HG03571 (cell line): Measurements from ENCODE around the gene SMARCA2.
"Not testable (repeated sequence)": the region's sequence is repeated elsewhere in the genome, so short reads cannot be mapped to it uniquely, and the experiment has no call there.

Experiments
- ATAC-seq: cut with Tn5 transposase; IDR thresholded peaks from one replicate; pipeline ENCODE4 v1.9.1; 2021; ENCODE audit not compliant: unreplicated experiment

Gene SMARCA2

DNA sequence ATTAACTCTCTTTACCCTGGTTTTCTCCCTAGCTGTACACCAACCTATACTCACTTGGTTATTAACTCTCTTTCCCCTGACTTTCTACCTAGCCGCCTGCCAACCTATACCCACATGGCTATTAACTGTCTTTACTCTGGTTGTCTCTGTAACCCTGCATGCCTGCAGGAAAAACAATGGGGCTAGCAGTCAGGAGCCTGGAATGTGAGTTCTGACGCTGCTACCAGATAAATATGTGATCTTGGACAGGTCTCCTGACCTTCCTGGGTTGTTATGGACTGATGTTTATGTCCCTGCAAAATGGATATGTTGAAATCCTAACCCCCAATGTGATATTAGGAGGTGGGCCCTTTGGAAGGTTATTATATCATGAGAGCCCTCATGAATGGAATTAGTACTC, 119.2 kb downstream of the SMARCA2 start:
- ATAC-seq = no peak

DNA sequence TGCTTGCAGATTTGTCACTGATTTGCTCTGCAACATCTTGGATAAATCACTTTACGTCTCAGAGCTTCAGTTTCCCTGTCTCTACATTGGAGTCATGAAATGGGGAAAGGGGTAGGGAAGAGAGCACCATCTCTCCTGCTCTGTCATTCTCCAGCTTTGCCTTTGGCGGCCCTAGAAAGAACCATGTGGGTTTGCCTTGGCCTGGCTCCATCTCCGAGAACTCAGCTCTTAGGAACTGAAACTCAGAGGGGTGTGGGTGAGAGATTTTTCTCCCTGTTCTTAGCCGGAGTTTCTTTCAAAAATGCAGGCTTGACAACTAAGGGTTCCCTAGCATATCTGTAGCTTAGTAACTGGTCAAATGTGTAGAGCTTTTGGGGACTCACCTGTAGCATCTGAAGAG, 123.5 kb downstream of the SMARCA2 start:
- ATAC-seq = no peak

DNA sequence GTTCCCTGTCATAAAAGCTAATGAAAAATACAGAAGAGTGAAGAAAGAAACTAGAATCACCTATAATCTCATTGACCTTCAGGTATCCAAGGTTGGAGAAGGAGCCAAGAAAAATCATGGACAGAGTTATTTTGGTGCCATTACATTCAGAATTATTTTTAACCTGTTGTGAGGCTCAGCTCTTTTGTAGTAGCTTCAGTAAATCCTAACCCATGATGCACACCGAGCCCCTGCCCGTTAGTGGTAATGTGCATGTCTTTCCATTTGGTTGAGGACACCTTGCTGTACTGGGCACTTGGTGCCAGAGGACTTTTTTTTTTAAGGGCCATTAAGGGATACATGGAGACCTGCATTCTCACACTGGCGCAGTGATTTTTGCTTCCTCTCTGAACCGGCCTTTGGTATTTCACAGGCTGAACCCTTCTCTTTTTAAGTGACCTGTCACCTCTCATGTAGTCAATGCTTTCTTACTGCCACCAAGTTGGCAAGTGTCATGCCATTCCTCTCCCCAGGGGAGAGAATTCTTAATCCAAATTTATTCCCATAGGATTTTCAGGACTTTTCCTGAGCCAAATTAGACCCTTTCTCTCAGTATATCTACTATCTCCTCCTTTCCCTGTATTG, 125.6 kb downstream of the SMARCA2 start:
- ATAC-seq = no peak

DNA sequence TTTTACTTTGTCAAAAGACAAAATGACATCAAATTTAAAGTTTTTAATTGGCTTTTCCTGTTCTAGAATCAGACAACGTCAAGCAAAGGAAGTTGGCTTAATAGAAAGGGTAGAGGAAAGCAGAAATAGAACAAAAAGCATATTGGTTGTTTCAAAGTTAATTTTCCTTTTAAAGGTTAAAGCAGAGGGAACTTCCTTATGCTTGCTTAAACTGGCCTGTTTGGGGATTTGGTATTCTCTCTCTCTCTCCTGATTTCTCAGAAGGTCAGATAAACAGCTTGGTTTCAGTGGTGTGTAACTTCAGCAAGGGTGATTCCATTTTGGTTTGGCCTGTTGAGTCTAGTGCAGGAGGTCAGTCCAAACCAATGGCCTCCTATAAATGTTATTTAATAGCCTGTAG, 127.1 kb downstream of the SMARCA2 start:
- ATAC-seq = no peak

DNA sequence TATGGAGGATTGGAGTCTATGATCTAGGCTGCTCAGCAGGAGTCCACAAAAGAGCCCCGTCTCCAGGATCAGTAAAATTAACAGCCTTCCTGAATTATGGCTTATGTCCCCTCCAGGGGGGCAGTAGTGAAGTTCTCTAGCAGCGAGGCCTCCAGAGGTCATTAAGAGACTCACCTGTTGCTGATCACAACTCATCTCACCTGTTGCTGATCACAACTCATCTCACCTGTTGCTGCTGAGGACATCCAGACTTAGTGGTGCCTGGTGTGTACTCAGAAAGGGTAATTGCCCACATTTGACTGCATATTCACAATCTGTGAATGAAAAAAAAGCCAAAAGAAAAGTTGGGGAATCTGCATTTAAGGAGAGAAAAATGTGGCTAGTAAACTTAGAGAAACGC, 129.5 kb downstream of the SMARCA2 start:
- ATAC-seq = no peak

DNA sequence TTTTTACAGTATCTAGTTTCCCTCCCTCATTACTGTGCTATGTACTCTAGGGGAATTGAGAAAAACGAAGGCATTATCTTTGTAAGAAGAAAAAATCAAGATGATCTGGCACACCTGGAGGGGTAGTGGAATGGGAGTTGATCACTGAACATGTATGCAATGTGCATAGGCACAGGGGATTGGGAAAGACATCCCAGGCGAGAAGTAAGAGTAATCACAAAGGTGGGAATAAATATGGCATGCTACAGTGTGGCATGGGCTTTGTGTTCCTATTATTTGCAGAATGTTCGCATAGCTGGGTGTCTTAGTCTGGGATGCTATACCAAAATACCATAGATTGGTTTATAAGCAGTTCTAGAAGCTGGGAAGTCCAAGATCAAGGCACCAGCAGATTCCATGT, 130.6 kb downstream of the SMARCA2 start:
- ATAC-seq = no peak

DNA sequence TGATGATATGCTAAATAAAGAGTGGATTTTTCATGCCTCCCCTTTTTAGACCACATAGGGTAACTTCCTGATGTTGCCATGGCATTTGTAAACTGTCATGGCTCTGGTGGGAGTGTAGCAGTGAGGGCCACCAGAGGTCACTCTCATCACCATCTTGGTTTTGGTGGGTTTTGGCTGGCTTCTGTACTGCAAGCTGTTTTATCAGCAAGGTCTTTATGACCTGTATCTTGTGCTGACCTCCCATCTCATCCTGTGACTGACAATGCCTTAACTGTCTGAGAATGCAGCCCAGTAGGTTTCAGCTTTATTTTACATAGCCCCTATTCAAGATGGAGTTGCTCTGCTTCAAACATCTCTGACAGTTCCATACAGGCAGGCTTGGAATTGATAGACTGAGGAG, 131.6 kb downstream of the SMARCA2 start:
- not testable (repeated sequence) for ATAC-seq

DNA sequence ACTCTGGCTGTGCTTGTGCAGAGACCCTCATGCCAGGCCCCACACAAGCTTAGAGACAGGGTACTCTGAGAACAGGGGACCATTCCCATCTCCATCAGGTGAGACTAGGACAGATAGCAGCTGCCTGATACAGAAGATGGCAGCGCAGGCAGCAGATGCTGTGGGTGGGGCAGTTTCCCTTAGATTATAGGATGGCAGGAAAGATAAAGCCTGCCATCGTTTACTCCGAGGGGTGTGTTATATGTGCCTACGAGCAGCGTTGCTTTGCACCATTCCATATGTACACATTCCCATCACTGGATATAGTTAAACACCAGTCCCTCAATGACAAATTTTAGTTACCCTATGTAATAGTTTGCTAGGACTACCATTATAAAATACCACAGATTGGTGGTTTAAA, 135.2 kb downstream of the SMARCA2 start:
- ATAC-seq = no peak

DNA sequence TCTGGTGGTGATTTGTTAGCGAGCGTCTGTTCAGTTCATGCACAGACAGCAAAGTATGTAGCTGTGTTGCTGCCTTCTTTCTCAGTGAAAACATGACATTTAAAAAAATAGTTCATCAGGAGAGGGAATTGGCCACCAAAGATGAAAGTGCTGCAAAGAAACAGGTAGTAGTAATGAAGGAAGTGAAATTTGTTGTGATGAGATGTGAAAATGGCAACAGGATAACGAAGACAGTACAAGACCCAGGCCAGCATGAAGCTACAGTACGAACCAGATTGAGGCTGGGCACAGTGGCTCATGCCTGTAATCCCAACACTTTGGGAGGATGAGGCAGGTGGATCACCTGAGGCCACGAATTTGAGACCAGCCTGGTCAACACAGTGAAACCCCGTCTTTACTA, 136.0 kb downstream of the SMARCA2 start:
- ATAC-seq = no peak

DNA sequence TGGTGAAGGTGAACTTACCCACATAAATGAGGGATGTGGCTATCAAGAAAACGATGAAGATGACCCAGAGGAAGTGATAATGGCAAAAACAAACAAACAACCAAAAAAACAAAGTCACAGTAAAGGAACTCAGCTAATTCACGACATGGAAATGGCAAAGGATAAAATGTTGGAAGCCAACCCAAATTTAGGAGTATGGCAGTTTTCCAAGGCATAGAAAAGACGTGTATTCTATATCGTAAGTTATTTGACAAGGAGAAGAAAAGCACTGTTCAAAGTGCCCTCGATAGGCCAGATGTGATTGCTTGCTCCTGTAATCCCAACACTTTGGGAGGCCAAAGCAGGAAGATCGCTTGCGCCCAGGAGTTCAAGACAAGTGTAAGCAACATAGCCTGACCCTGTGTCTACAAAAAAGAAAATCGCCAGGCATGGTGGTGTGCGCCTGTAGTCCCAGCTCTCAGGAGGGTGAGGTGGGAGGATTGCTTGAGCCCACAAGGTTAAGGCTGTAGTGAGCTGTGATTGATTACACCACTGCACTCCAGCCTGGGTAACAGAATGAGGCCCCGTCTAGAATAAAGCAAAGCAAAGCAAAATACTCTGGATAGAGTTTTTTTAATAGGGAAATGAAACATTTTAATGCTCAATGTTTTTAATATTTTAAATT, 138.0 kb downstream of the SMARCA2 start:
- ATAC-seq = no peak

DNA sequence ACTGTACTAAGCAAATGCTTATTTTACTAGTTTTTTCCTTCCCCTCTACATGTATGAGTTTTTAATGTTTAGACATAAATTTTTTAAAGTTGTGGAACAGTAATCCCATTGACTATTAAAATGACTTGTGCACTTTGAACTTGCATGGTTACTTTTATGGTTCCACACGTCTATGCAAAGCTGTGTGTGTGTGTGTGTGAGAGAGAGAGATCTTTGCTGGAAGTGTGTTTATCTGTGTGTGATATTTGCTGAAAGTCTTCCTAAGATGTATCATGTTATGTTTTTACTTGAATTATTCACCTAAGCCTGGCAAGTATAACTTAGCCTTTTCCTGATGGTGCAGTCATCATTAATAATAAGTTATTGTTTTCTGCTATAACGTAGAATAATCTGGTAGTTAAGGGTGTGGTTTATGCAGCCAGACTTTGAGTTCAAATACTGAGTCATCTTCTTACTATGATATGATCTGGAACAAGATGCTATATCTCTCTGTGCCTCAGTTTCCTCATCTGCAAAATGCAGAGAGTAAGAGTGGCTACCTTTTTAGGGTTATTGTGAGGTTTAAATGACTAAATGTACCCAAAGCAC, 138.6 kb downstream of the SMARCA2 start:
- ATAC-seq = no peak

DNA sequence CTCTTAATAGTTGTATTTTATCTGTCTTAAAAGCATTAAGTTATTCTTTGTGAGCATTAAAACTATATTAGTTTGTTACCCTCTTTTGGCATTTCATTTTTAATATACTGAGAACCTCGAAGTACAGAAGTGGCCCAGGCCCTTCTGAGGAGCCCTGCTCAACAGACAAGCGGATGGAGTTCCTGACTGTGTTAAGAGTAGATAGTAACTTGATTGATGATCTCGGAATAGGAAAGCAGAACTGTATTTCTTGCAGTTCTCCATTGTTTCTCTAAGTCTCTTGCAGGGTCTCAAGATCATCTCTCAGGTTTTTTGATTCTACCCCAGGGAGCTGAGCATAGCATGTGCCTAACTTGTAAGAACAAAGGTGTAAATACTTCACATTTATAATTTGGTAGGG, 139.6 kb downstream of the SMARCA2 start:
- ATAC-seq = no peak

DNA sequence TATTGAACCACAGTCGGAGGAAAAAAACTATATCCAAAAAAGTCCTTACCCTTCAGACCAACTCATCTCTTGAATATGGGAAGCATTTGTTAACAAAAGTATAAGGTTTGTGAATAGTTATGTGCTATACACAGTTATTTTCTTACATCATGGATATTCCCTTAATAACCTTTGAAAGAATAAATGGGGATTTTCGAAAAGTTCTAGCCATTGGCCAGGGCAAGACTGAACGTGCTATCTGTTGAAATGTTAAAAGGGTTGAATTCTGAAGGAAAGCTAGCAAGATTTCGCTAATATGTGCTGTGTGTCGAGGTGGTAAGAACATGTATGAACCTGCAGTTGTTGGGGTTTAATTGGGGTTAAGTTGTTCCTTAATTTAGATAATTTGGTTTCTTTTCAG, 140.8 kb downstream of the SMARCA2 start:
- no peak for ATAC-seq

DNA sequence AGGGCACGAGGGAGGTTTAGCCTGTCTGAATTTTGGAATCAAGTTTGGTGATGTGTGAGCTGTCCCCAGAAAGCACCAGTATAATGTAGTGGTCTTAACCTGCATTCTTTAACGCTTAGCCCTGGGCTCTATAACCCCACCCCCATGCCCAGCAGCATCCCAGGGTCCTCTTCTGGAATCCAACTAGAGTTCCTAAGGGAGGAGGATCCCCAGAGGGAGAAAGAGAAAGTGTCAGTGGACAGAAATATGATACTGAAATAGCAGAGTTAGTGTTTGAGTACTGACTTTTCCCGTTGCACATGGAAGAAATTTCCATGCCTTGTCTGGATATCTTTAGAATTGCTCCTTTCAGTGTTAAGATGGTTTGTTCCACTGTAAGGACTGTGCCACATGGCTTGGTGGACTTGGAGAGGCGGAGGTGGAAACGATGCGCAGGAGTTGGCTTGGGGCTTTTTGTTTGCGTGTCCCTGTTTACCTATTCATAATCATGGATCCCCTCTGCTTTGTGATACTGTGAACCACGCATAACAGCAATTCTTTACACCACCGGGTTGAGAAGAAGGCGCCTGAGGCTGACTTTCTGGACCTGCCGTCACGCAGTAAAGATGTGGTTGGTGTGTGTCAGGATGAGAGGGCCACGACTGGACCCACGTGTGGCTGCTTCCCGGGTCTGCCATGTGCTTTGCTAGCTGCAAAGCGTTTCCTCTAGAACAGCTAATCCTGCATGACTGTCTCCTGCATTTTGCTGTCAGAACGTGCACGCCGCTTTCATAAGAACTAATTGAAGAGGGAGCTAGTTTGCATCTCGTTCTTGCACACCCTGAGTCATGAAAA, 142.3 kb downstream of the SMARCA2 start:
- ATAC-seq = peak; percentile 29

DNA sequence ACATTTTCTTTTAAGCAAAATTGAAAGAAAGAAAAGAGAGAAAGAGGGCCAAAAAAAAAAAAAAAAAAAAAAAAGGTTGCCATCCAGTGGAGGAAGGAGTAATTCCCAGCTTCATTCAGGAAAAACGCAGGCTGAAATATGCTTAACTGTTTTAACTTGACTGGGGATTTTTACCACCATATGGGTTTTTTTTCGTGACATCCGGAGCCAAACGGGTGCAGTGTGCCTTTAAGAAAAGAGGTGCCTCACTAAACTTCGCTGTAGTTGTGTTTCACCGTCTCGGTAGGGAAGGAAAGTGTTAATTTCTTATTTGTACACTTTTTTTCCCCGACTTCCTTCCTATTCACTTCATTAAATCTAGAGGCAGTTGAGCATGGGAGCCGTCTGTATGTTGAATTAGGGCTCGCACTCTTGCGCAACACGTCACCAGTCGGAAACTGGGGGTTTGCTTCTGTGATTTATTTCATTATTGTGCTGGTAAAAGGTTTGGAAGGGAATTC, 143.0 kb downstream of the SMARCA2 start:
- peak; percentile 32 for ATAC-seq

DNA sequence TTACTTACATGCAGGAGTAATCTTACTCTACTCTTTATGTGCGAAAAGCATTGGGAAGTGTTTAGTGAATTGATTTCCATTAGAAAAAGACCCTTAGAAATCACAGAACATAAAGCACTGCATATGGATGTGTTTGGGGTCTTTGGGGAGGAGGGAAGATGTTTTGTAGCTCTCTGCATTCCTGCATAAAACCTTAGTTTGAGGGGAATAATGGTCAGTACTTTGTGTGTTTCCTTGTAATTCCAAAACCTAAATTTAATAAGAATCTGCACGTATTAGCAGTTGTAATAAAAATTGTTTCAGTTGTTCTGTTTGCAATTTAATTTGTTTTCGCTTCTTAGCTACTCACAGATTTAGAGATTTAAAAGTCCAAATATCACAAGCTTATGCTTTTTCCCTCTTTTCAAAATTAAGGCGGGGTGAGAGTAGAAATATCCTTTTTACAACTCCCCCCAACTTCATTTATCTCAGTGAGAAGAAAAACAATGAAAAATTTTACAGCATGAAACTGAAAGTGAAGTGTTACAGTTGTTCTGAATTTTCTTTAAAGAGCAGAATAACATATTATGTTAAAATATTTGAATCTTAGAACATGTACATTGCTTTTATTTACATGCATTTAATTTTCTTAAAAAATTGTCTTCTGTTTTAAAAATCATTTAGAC, 143.8 kb downstream of the SMARCA2 start:
- no peak for ATAC-seq

DNA sequence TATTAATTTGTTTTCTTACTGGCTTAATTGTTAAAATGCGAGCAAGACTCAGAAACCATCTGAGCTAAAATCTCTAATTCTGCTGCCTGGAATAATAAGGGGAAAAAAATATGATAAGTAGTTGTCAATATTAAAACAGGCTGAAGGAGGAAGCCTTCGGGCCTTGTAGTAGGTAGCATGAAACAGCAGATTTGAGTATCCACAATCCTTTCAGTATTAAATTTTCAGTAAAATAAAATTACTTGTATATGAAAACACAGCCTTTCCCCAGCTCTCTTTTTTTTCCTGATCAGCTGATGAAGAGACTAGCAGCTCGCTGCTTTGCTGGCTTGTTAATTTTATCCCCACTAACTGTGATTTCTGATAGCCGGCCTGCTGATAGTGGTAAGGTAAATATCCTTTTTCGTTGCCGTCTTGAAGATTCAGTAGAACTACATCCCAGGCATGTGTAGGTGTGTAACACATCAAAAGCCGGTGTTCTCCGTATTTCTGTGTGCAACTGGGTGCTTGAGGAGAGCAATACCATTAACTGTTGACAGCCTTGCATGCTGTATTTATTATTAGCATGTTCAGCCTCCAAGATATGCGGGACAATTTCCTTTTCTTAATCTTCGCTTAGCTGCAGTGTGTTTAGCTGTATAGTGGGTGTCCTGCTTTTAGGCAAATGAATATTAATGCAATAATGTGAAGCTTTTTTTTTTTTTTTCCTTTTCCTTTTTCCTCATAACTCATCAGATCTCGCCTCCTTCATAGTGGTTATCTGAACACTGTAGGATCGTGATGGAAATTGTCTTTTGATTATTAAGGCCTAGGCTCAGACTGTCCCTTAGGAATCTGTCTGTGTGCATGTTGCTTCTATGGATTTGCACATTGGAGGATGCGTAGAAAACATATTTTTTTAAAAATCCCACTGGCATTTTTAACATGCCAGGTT, 144.6 kb downstream of the SMARCA2 start:
- no peak for ATAC-seq

DNA sequence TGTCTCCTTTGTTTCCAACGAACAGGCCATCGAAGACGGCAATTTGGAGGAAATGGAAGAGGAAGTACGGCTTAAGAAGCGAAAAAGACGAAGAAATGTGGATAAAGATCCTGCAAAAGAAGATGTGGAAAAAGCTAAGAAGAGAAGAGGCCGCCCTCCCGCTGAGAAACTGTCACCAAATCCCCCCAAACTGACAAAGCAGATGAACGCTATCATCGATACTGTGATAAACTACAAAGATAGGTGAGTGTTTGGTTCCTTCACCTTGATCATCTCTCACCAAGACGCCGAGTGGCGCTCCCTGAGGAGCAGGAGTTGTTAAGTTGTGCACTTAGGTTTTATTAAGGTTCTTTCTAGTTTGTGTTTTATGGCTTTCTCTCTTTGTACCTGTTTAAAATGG, 146.5 kb downstream of the SMARCA2 start:
- no peak for ATAC-seq

DNA sequence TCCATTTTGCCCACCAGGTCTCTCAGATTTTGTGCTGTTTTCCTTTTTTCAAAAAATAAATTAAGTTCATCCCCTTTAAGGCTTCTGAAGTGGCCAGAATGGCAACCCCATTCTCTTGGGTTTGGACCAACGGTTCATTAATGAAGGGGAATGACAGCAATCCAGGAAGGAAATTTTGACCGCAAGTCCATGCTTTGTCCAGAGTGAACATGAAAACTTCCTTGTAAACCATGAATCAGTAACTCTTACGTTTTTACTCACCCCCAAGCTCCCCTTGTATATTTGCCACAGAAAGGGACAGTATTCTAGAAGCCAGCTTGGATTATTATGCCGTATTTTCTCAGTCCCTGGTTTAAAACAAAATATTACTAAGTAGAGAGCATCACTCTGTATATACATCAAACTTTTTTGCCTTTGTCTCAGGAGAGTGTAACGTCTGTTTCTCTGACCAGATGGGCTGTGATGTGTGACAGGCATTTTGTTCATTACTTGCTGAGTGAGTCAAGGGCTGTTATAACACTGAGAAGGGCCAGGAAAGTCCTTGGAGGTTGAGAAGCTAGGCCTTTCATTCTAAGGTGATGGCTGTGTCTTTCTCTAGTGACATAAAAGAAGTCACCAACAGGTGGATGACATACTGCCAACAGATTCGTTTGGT, 148.2 kb downstream of the SMARCA2 start:
- no peak for ATAC-seq
